Brain microvascular endothelial cell (primary cell): Measurements from ENCODE around the gene SYAP1.
"Not testable (repeated sequence)": the region's sequence is repeated elsewhere in the genome, so short reads cannot be mapped to it uniquely, and the experiment has no call there.

Experiments used
- DNase-seq: peaks from one replicate; pipeline ENCODE4 v3.0.0-alpha.2; 2020
- H3K27ac ChIP-seq: fragments of 250-450 bp; sonication (Bioruptor Pico); 2 replicates; pipeline ENCODE4 v1.5.1; 2020; ENCODE audit warnings: mild to moderate bottlenecking, moderate library complexity
- H3K27me3 ChIP-seq: fragments of 250-450 bp; sonication (Bioruptor Pico); replicated peaks from 2 replicates; pipeline ENCODE4 v1.5.1; 2020; ENCODE audit warnings: mild to moderate bottlenecking
- H3K36me3 ChIP-seq: fragments of 250-450 bp; sonication (Bioruptor Pico); replicated peaks from 2 replicates; pipeline ENCODE4 v1.5.1; 2020; ENCODE audit warnings: mild to moderate bottlenecking
- H3K4me3 ChIP-seq: 2 replicates; pipeline ENCODE4 v1.5.1; 2011; ENCODE audit warnings: low read depth, mild to moderate bottlenecking, control low read depth, low read length, moderate library complexity
- in situ Hi-C: cut with HindIII; loops from 2 replicates; pipeline ENCODE4 v1.10.0; 2017; ENCODE audit warnings: low sequenced_read_pairs, low pct_ligation_motif_present
- TF ChIP-seq, protein P1 (sequence below): IDR thresholded peaks from 2 replicates; pipeline ENCODE4 v1.5.1; 2011; ENCODE audit warnings: low read depth, mild to moderate bottlenecking, moderate library complexity, low read length, control low read depth, inconsistent platforms; ENCODE audit errors: missing control alignments

SYAP1 gene

DNA sequence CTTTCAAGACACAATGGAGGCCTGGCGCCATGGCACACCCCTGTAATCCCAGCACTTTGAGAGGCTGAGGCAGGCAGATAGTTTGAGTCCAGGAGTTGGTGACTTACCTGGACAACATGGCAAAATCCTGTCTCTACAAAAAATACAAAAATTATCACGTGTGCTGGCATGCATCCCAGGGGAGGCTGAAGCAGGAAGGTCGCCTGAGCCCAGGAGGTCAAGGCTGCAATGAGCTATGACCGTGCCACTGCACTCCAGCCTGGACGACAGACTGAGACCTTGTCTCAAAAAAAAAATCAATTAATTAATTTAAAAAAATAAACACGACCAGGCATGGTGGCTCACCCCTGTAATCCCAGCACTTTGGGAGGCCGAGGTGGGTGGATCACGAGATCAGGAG, 4.9 kb upstream of the SYAP1 start:
- in situ Hi-C loops: no loop called here

DNA sequence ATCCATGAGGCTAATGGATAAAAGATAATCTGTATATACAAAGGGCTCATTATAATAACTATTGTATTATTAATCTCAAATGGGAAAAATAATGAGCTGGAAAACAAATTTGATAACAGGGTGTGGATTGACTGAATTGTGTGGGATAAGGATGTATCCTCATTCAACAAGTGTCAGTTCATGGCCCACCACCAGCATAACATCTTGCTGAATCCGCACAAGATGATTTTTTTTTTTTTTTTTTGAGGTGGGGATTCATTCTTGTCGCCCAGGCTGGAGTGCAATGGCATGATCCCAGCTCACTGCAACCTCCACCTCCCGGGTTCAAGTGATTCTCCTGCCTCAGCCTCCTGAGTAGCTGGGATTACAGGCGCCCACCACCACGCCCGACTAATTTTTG, 3.8 kb upstream of the SYAP1 start:
- H3K27me3 ChIP-seq: not testable (repeated sequence)

More for the DNA sequence above, 4.9 kb upstream of the SYAP1 start:
- TF ChIP-seq, protein P1, sequence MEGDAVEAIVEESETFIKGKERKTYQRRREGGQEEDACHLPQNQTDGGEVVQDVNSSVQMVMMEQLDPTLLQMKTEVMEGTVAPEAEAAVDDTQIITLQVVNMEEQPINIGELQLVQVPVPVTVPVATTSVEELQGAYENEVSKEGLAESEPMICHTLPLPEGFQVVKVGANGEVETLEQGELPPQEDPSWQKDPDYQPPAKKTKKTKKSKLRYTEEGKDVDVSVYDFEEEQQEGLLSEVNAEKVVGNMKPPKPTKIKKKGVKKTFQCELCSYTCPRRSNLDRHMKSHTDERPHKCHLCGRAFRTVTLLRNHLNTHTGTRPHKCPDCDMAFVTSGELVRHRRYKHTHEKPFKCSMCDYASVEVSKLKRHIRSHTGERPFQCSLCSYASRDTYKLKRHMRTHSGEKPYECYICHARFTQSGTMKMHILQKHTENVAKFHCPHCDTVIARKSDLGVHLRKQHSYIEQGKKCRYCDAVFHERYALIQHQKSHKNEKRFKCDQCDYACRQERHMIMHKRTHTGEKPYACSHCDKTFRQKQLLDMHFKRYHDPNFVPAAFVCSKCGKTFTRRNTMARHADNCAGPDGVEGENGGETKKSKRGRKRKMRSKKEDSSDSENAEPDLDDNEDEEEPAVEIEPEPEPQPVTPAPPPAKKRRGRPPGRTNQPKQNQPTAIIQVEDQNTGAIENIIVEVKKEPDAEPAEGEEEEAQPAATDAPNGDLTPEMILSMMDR: no peak
- Histone ChIP-seq H3K27ac (no peak overlapping the region), H3K27me3 (no peaks in the 10 kb centered on the region), H3K36me3 (no peaks in the 10 kb centered on the region), H3K4me3 (no peak overlapping the region)
- DNase-seq: no peak

DNA sequence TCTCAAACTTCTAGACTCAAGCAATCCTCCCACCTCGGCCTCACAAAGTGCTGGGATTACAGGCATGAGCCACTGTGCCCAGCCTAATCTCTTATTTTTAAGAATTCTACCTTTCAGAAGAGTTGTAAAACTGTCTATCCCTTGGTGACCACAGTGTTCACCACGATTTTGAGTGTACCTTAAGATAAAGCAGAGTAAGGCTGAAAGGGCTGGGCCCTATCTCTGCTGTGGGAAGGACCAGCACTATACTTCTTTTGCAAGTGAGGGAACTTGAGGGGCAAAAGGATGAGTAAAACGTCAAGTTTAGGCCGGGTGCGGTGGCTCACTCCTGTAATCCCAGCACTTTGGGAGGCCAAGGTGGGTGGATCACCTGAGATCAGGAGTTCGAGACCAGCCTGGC, 3.0 kb upstream of the SYAP1 start:
- H3K27me3 ChIP-seq, H3K27ac ChIP-seq, H3K36me3 ChIP-seq, DNase-seq, in situ Hi-C loops, H3K4me3 ChIP-seq: not testable (repeated sequence)

More for the DNA sequence above, 3.8 kb upstream of the SYAP1 start:
- H3K27ac ChIP-seq, H3K36me3 ChIP-seq, H3K4me3 ChIP-seq, in situ Hi-C loops, DNase-seq: not testable (repeated sequence)

DNA sequence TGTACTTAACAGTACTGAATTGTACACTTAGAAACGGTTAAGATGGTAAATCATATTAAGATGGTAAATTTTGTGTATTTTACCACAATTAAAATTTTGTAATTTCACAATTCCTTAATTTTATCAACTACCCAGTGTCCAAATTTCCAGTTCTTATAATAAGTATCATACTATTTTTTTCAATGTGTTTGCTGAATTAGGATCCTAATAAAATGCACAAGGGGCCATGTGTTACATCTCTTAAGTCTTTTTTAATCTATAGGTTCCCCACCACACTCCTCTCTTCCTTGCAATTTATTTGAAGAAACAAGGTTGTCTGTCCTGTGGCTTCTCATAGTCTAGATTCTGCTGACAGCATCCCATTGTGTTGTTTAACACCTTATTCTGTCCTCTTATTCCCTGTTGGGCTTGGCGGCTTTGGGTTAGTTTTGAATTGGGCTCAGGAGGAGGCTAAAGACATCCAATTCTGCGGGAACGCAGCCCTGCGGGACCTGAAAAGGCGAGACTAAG, 533 bp upstream of the SYAP1 start:
- TF ChIP-seq, protein P1: no peak
- no peak for DNase-seq
- Histone ChIP-seq H3K27ac (peak overlapping the region; percentile 94), H3K36me3 (no peaks in the 10 kb centered on the region), H3K4me3 (peak overlapping the region; percentile 91), H3K27me3 (no peaks in the 10 kb centered on the region)
- in situ Hi-C loops: no loop called here

DNA sequence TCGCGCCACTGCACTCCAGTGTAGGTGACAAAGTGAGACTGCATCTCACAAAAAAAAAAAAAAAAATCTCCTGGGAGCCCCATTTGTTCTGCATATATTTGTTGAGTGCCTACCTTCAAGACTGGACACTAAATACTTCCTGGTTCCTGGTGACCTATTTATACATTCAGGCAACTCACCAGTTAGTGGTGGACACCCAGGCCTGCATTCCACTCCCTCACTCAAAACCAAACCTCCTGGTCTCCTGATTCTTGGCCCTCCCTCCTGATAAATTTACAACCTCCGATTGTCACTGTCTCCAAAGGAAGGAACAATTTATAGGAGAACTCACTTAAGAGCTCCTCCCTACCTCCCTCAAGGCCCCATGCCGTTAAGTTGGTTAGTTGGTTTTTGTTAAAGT, 3.1 kb downstream of the SYAP1 start:
- in situ Hi-C loops: no loop called here
- H3K27me3 ChIP-seq: no peaks in the 10 kb centered on the region
- TF ChIP-seq, protein P1: no peak
- no peak for DNase-seq
- H3K27ac ChIP-seq: no peak overlapping the region
- no peak overlapping the region for H3K4me3 ChIP-seq
- H3K36me3 ChIP-seq: no peaks in the 10 kb centered on the region

DNA sequence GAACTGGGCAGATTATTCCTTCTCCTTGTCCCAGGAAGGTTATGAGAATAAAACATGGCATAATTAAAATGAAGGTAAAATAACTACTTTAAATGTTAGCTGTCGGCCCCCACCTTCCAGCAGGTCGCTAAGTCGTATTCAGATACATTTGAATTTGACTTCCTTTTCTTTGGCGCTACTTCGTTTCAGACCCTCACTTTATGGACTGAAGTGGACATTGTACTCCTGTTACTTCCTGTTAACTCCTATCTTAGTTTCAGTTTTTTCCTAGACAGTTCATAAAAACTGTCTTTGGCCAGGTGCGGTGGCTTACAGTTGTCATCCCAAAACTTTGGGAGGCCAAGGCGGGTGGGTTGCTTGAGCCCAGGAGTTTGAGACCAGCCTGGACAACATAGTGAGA, 5.7 kb downstream of the SYAP1 start:
- no peaks in the 10 kb centered on the region for H3K27me3 ChIP-seq
- no peak overlapping the region for H3K27ac ChIP-seq
- H3K4me3 ChIP-seq: no peak overlapping the region
- in situ Hi-C loops: no loop called here
- H3K36me3 ChIP-seq: no peaks in the 10 kb centered on the region
- TF ChIP-seq, protein P1: no peak
- DNase-seq: no peak

DNA sequence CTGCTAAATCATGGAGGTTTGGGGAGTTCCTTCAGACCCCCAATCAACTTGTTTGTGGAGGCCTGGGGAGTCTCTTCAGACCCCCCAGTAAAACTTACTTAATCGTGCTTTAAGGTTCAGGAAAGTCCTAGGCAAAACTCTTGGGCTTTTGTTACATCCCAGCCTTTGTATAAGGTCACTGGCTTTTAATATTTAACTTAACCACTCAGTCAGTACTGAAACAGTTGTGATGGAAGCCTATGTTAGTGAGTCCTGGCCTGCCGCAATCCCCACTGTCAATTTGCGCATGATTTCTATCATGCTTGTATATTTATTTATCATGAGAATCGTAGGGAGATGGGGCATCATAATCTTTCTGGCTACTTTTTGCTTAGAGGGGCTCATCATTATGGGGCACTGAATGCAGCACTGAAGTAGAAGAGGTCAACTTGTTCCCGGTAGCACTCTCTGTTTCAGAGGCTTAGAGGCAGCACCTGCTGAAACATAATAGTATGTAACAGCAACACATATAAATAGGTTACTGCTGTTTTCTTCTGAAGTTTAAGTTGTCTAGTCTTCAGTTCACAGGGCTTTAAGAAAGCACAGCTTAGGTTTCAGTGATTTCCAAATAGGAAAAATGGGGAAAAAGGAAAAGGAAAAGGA, 7.1 kb downstream of the SYAP1 start:
- H3K27ac ChIP-seq, DNase-seq, H3K4me3 ChIP-seq, H3K27me3 ChIP-seq, H3K36me3 ChIP-seq, in situ Hi-C loops: not testable (repeated sequence)
